Prostate gland (tissue), 2 donors: ENCODE measurements around the gene PAPOLG.

Experiments used
- CTCF ChIP-seq, 4 experiments: fragments of 200-600 bp in 2 of 4; fragments of 450-650 bp in 2 of 4; sonication (generic) in 2 of 4; IDR thresholded peaks; 1 replicate in 3 of 4; 2 replicates in 1 of 4; pipeline ENCODE4 v1.5.1; 2016 to 2019; ENCODE audit warnings: antibody characterized with exemption in 4 of 4, mild to moderate bottlenecking in 2 of 4, moderate library complexity in 2 of 4
- POLR2A ChIP-seq: fragments of 450-650 bp; IDR thresholded peaks from one replicate; pipeline ENCODE4 v1.6.1; 2016; ENCODE audit warnings: antibody characterized with exemption, mild to moderate bottlenecking

- TF ChIP-seq CTCF (IDR thresholded peaks at IDR 0.05) = no peak
- no peak for TF ChIP-seq POLR2A
Observed at GRCh38 chr2:60821133-60821469, 65.0 kb downstream of the PAPOLG start.
